Trophoblast cell (in vitro differentiated cells and primary cell): Measurements from ENCODE around the gene FBXO24.
"Not testable (repeated sequence)": the region's sequence is repeated elsewhere in the genome, so short reads cannot be mapped to it uniquely, and the experiment has no call there.

Source experiments
- DNase-seq, 2 donors: peaks; one replicate each; pipeline ENCODE4 v3.0.0-alpha.2; 2016
- H2AFZ ChIP-seq: 2 replicates; pipeline ENCODE4 v1.6.1; 2013; ENCODE audit warnings: low read length, moderate library complexity, mild to moderate bottlenecking; ENCODE audit not compliant: insufficient read depth, poor library complexity
- H2AK5ac ChIP-seq: 2 replicates; pipeline ENCODE4 v1.6.1; 2013; ENCODE audit warnings: mild to moderate bottlenecking, low read length
- H2BK120ac ChIP-seq: 2 replicates; pipeline ENCODE4 v1.6.1; 2013; ENCODE audit warnings: low read length, mild to moderate bottlenecking, moderate library complexity; ENCODE audit not compliant: insufficient read depth, poor library complexity
- H2BK12ac ChIP-seq: 2 replicates; pipeline ENCODE4 v1.6.1; 2013; ENCODE audit warnings: mild to moderate bottlenecking, low read length, moderate library complexity
- H2BK5ac ChIP-seq: 2 replicates; pipeline ENCODE4 v1.6.1; 2013; ENCODE audit warnings: low read length, low read depth, moderate library complexity, mild to moderate bottlenecking; ENCODE audit not compliant: poor library complexity
- H3K14ac ChIP-seq: 2 replicates; pipeline ENCODE4 v1.6.1; 2013; ENCODE audit warnings: mild to moderate bottlenecking, low read length
- H3K18ac ChIP-seq: 2 replicates; pipeline ENCODE4 v1.6.1; 2013; ENCODE audit warnings: mild to moderate bottlenecking, low read length
- H3K23ac ChIP-seq: 2 replicates; pipeline ENCODE4 v1.6.1; 2013; ENCODE audit warnings: low read length
- H3K27ac ChIP-seq: 2 replicates; pipeline ENCODE4 v1.5.1; 2013; ENCODE audit warnings: low read depth, mild to moderate bottlenecking, inconsistent platforms, low read length, moderate library complexity
- H3K27me3 ChIP-seq: 2 replicates; pipeline ENCODE4 v1.6.1; 2013; ENCODE audit warnings: inconsistent platforms, mild to moderate bottlenecking, low read length, moderate library complexity; ENCODE audit not compliant: insufficient read depth
- H3K36me3 ChIP-seq, 2 experiments: 1 replicate in 1 of 2; 2 replicates in 1 of 2; pipeline ENCODE4 v1.6.1; 2013; ENCODE audit warnings: low read length in 2 of 2, mild to moderate bottlenecking in 2 of 2, moderate library complexity in 1 of 2; ENCODE audit not compliant: insufficient read depth in 2 of 2, control insufficient read depth in 1 of 2
- H3K4ac ChIP-seq: 2 replicates; pipeline ENCODE4 v1.6.1; 2013; ENCODE audit warnings: low read depth, mild to moderate bottlenecking, low read length, moderate library complexity
- H3K4me1 ChIP-seq, 2 experiments: 1 replicate in 1 of 2; 2 replicates in 1 of 2; pipeline ENCODE4 v1.6.1; 2013; ENCODE audit warnings: low read length in 2 of 2, mild to moderate bottlenecking in 2 of 2, moderate library complexity in 1 of 2; ENCODE audit not compliant: insufficient read depth in 2 of 2, control insufficient read depth in 1 of 2
- H3K4me2 ChIP-seq: 2 replicates; pipeline ENCODE4 v1.6.1; 2013; ENCODE audit warnings: inconsistent platforms, mild to moderate bottlenecking, low read length, moderate library complexity
- H3K4me3 ChIP-seq: 2 replicates; pipeline ENCODE4 v1.5.1; 2013; ENCODE audit warnings: mild to moderate bottlenecking, low read depth, low read length, inconsistent platforms
- H3K79me1 ChIP-seq: one replicate; pipeline ENCODE4 v1.6.1; 2013; ENCODE audit warnings: low read length
- H3K79me2 ChIP-seq: 2 replicates; pipeline ENCODE4 v1.6.1; 2013; ENCODE audit warnings: low read length, mild to moderate bottlenecking; ENCODE audit not compliant: control insufficient read depth, insufficient read depth, poor library complexity
- H3K9ac ChIP-seq: 2 replicates; pipeline ENCODE4 v1.6.1; 2013; ENCODE audit warnings: mild to moderate bottlenecking, low read length
- H3K9me3 ChIP-seq: 2 replicates; pipeline ENCODE4 v1.6.1; 2013; ENCODE audit warnings: low read depth, mild to moderate bottlenecking, control low read depth, inconsistent platforms, low read length; ENCODE audit not compliant: insufficient read depth
- H4K12ac ChIP-seq: 2 replicates; pipeline ENCODE4 v1.6.1; 2013; ENCODE audit warnings: low read depth, mild to moderate bottlenecking, low read length, moderate library complexity
- H4K8ac ChIP-seq: 2 replicates; pipeline ENCODE4 v1.6.1; 2013; ENCODE audit warnings: low read depth, mild to moderate bottlenecking, low read length, moderate library complexity
- H4K91ac ChIP-seq: one replicate; pipeline ENCODE4 v1.6.1; 2013; ENCODE audit warnings: low read depth, mild to moderate bottlenecking, low read length, moderate library complexity
- WGBS: extraction: QIAGEN DNeasy Blood & Tissue Kit; methylation state at CpG from one replicate; pipeline ENCODE4 v1.1.7; 2013; ENCODE audit warnings: missing lambda C conversion rate; ENCODE audit not compliant: insufficient read length, insufficient coverage; ENCODE audit errors: extremely low coverage; 5-methylcytosine and 5-hydroxymethylcytosine counted together

FBXO24 gene

GRCh38 chr7:100539436-100540006, 46.6 kb upstream of the FBXO24 start:
- Histone ChIP-seq H2BK120ac (no peak overlapping the region), H3K18ac (no peak overlapping the region), H4K8ac (peak overlapping the region; percentile 2), H3K4me2 (peak overlapping the region; percentile 92), H3K4me1 (peaks cover 2 to 5% of the 10 kb centered on the region in 2 experiments), H3K36me3 (no peaks in the 10 kb centered on the region), H3K79me2 (no peaks in the 10 kb centered on the region), H4K12ac (no peak overlapping the region), H3K4me3 (peak overlapping the region; percentile 82), H3K79me1 (no peaks in the 10 kb centered on the region), H3K27ac (no peak overlapping the region), H2BK12ac (no peak overlapping the region), H2AK5ac (no peak overlapping the region), H3K9me3 (no peaks in the 10 kb centered on the region), H3K27me3 (no peaks in the 10 kb centered on the region), H3K9ac (no peak overlapping the region), H3K14ac (no peak overlapping the region), H2BK5ac (no peak overlapping the region), H4K91ac (no peak overlapping the region), H2AFZ (peak overlapping the region; percentile 1), H3K23ac (no peak overlapping the region), H3K4ac (no peak overlapping the region)
- DNase-seq, result no peak
- WGBS, result no CpG with 5 or more reads among the region's 44 CpGs

- H3K23ac ChIP-seq, result no peak overlapping the region
- H3K79me2 ChIP-seq, result no peaks in the 10 kb centered on the region
- no peak overlapping the region for H2BK12ac ChIP-seq
- no peaks in the 10 kb centered on the region for H3K36me3 ChIP-seq
- H3K14ac ChIP-seq, result no peak overlapping the region
- no peak overlapping the region for H3K27ac ChIP-seq
- H2AK5ac ChIP-seq, result no peak overlapping the region
- H4K8ac ChIP-seq, result no peak overlapping the region
- H3K79me1 ChIP-seq, result no peaks in the 10 kb centered on the region
- H3K4ac ChIP-seq, result no peak overlapping the region
- no peak overlapping the region for H3K4me3 ChIP-seq
- no peaks in the 10 kb centered on the region for H3K27me3 ChIP-seq
- H3K4me1 ChIP-seq, result peaks cover 5 to 8% of the 10 kb centered on the region in 2 experiments
- DNase-seq, result no peak
- peak overlapping the region; percentile 92 for H3K4me2 ChIP-seq
- no peak overlapping the region for H4K91ac ChIP-seq
- no peak overlapping the region for H3K9ac ChIP-seq
- H2AFZ ChIP-seq, result no peak overlapping the region
- no peak overlapping the region for H4K12ac ChIP-seq
- no CpG with 5 or more reads among the region's 6 CpGs for WGBS
- H2BK120ac ChIP-seq, result no peak overlapping the region
- no peak overlapping the region for H3K18ac ChIP-seq
- H3K9me3 ChIP-seq, result no peaks in the 10 kb centered on the region
- no peak overlapping the region for H2BK5ac ChIP-seq
These were observed 45.9 kb upstream of the FBXO24 start for GRCh38 chr7:100540073-100540723.

- not testable (repeated sequence) for H4K91ac ChIP-seq, H2AFZ ChIP-seq, H3K27ac ChIP-seq, H3K79me1 ChIP-seq, H3K36me3 ChIP-seq, H3K4me3 ChIP-seq, H2AK5ac ChIP-seq, H2BK12ac ChIP-seq, H3K14ac ChIP-seq, H3K4ac ChIP-seq, H3K23ac ChIP-seq, H2BK120ac ChIP-seq, H3K9me3 ChIP-seq, DNase-seq, H4K12ac ChIP-seq, H3K9ac ChIP-seq, H3K4me2 ChIP-seq, H2BK5ac ChIP-seq, H3K79me2 ChIP-seq, H3K27me3 ChIP-seq, H3K18ac ChIP-seq, H4K8ac ChIP-seq
- peaks cover 10 to 11% of the 10 kb centered on the region in 2 experiments for H3K4me1 ChIP-seq
- WGBS, result no CpG with 5 or more reads among the region's 7 CpGs
These were observed 44.8 kb upstream of the FBXO24 start for GRCh38 chr7:100541309-100541708.

GRCh38 chr7:100543586-100543985, 42.5 kb upstream of the FBXO24 start:
- Histone ChIP-seq H3K79me1 (peaks cover 4% of the 10 kb centered on the region), H3K4me3 (no peak overlapping the region), H2BK12ac (no peak overlapping the region), H3K9ac (no peak overlapping the region), H3K36me3 (no peaks in the 10 kb centered on the region), H4K8ac (no peak overlapping the region), H4K12ac (no peak overlapping the region), H3K27ac (no peak overlapping the region), H3K27me3 (no peaks in the 10 kb centered on the region), H3K23ac (no peak overlapping the region), H3K9me3 (no peaks in the 10 kb centered on the region), H3K4me2 (no peak overlapping the region), H2AK5ac (no peak overlapping the region), H3K79me2 (no peaks in the 10 kb centered on the region), H2BK5ac (no peak overlapping the region), H3K4ac (no peak overlapping the region), H2BK120ac (no peak overlapping the region), H2AFZ (no peak overlapping the region), H3K18ac (no peak overlapping the region), H4K91ac (no peak overlapping the region), H3K4me1 (peaks cover 12 to 18% of the 10 kb centered on the region in 2 experiments), H3K14ac (no peak overlapping the region)
- WGBS, result no CpG with 5 or more reads among the region's 1 CpG
- no peak for DNase-seq
